Activated gamma-delta T cell (primary cell): Measurements from ENCODE around the gene GPLD1.
"Not testable (repeated sequence)": the region's sequence is repeated elsewhere in the genome, so short reads cannot be mapped to it uniquely, and the experiment has no call there.

ENCODE experiments used
- DNase-seq: peaks from one replicate; lab custom pipeline; 2025; lab: John Stamatoyannopoulos, UW
- total RNA-seq, 2 donors: gene quantifications; one replicate each; lab custom pipeline; 2026; lab: John Stamatoyannopoulos, UW

The GPLD1 gene
- total RNA-seq, result 2.0 to 2.5 reads per million in 2 donors

DNA sequence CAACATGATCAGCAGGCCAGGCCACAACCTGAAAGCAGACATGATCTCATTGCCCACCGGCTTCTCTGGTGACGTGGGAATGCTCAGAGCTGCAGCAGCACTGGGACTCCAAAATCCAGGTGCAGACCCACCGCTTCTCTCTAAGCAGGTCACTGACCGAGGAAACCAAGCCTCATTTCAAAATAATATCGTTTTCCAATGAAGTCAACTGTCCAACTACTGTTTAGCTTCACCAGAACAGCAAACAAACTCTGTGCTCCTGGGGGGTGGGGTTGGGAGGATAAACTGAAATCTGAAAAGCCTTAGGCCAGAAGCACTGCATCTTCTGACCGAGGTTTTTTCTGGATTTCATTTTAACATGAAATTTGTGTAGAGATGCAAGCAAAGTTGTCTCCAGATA is at the start of gene GPLD1:
TSS of gene GPLD1 (minus strand) at position 109 of the 400 bp plus-strand sequence. CDS start at position 42, 67 bp downstream.
- no peak for DNase-seq

DNA sequence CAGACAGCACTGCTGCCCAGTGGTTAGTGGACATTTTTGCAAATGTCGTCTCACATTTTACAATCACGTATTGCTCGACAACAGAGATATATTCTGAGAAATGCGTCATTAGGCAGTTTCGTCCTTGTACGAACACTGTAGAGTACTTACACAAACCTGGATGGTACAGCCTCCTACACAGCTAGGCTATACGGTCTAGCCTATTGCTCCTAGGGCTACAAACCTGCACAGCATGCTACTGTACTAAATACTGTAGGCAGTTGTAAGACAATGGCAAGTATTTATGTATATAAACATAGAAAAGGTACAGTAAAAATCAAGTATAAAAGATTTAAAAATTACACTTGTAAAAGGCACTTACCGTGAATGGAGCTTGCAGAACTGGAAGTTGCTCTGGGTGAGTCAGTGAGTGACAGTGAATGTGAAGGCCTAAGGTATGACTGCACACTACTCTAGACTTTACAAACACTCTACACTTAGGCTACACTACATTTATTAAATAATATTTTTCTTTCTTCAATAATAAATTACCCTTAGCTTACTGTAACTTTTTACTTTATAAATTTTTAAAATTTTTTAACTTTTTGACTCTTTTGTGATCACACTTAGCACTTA is 48.5 kb upstream of the GPLD1 start:
- DNase-seq, result no peak

- DNase-seq, result no peak
Observed at GRCh38 chr6:24537082-24537699, 47.8 kb upstream of the GPLD1 start.

- DNase-seq, result no peak
Observed at GRCh38 chr6:24536466-24536865, 47.1 kb upstream of the GPLD1 start.

DNA sequence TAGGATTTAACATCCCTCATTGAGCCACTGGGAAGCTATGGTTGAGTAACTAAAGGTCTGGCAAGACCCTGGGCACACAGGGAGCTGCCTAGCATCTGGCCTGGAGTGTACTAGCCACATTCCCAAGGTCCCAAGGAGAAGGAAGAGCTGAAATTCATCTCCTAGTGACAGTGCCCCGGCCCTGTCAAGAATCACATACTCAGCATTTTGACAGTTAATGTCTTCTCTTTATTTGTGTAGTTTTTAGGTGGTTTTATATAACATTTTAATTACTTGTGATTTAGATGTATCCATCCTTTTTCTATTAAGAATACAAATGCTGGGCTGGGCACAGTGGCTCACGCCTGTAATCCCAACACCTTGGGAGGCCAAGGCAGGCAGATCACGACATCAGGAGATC is 45.8 kb upstream of the GPLD1 start:
- DNase-seq, result no peak

DNA sequence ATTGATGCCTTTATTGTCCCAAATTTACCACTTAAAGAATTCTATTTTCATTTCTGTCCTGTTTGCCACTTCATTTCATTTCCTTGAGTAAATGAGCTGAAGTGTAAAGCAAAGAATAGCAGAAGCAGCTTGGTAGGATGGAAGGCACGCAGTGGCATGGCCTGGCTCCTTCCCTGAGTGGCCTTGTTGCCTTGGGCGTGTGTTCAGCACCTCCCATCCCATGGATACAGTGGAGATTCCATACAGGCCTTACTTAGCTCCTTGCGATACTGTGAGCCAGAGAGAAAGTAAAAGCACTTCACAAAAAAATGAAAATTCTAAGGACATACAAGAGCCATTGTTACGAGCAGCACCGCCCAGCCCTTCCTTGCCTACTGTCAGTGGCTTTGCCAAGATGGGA is 45.0 kb upstream of the GPLD1 start:
- no peak for DNase-seq

GRCh38 chr6:24529985-24530384 is 40.6 kb upstream of the GPLD1 start:
- no peak for DNase-seq

- no peak for DNase-seq
Observed at GRCh38 chr6:24524805-24525204, 35.4 kb upstream of the GPLD1 start.

GRCh38 chr6:24524329-24524728 is 35.0 kb upstream of the GPLD1 start:
- DNase-seq, result no peak

DNA sequence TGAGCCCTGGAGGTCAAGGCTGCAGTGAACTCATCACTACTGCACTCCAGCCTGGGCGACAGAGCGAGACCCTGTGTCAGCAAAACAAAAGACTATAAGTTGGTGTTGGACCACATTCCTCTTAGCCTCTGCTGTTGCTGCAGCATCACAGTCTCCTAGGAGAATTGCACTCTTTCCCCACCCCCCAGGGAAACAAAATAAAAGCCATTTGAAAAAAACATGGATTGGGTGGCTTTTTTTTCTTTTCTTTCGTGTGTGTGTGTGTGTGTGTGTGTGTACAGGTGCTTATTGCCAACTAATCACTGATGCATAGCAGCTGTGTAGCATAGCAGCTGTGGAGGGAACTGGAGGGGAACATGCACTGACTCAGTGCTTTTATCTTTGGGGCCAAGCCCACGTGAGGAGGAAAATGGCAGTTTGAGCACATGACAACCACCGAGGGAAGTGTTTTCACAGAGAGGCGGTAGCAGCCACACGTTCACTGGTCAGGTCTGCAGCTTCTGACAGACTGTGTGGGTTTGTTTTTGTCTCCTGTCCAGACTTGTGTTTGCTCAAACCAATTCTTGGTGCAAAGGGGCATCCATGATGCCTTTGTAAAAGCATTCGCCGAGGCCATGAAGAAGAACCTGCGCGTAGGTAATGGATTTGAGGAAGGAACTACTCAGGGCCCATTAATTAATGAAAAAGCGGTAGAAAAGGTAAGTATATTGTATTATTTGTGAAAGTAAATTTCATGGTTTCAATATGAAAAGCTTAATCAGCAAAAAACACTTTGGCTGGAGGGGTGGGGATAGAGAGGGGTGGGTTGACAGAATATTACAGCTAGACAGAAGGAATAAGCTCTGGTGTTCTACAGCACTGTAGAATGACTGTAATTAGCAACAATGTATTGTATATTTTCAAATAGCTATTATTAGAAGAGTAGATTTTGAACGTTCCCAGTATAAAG is 33.1 kb upstream of the GPLD1 start:
- no peak for DNase-seq

GRCh38 chr6:24520929-24521546 is 31.7 kb upstream of the GPLD1 start:
- no peak for DNase-seq

GRCh38 chr6:24517659-24518543 is 28.5 kb upstream of the GPLD1 start:
- DNase-seq, result no peak

DNA sequence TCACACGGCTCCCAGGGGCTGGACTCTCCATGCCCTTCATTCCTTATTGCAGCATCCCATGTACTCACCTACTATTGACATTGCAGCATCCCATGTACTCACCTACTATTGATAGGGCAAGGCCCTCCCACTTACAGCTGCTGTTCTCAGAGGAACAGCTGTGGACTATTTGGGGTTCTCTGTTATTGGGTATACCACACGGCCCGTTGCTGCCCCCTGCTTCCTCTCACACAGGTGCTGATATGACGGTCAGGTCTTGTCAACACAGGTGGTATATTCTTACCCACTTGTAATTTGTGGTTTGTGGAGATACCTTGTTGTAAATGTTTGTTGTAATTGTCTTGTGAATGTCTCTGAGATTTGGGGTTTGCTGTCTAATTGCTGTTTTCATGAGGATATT is 24.2 kb upstream of the GPLD1 start:
- DNase-seq, result no peak

DNA sequence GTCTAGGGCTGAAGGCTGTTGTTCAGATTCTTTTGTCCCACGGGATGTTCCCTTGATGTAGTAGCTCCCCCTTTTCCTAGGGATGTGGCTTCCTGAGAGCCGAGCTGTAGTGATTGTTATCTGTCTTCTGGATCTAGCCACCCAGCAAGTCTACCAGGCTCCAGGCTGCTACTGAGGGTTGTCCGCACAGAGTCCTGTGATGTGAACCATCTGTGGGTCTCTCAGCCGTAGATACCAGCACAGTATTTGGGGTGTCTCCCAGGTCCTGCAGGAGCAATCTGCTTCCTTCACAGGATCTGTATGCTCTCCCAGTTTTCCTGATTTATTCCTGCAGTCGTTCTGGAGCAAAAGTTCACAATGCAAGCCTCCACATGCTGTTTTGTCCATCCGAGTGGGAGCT is 22.6 kb upstream of the GPLD1 start:
- not testable (repeated sequence) for DNase-seq

- DNase-seq, result no peak
Observed at GRCh38 chr6:24506814-24507520, 17.6 kb upstream of the GPLD1 start.

DNA sequence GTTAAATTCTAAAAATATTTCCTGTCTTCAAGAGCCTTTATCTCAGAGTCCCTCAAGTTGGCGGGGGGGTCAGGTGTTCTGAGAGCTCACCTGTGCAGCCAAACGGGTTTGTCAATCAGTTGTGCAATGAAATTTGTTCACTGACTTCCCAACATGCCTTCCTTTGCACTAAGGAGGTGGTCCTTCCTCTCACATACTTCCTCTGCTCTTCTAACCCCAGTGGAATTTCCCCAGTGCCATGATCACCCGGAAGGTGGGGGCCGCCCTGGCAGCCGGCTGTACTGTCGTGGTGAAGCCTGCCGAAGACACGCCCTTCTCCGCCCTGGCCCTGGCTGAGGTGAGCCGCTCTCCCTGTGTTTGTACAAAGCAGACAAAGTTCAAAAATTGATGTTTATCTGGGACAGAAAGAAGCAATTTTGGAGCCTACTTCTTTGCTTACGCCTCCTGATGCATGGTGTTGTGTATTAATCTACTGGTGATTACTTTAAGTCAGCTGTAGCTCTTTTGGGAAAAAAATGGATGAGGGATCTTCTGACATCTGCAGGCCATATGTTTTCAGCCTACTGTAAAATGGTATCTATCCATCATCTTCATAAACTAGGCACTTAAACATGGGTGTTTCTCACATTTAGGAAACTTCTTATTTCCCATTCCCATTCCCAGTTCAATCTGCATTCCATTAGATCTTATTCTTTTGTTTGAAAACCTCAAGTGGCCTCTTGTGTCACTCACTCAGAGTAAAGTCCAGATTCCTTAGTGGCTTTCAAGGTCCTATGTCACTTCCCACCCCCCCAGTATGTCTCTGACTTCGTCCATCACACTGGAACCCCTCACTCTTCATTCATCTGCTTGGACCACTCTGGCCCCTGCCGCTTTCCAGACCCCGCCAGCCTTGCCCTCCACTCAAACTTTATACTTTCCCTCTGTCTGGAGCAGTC is 15.5 kb upstream of the GPLD1 start:
- DNase-seq, result no peak

DNA sequence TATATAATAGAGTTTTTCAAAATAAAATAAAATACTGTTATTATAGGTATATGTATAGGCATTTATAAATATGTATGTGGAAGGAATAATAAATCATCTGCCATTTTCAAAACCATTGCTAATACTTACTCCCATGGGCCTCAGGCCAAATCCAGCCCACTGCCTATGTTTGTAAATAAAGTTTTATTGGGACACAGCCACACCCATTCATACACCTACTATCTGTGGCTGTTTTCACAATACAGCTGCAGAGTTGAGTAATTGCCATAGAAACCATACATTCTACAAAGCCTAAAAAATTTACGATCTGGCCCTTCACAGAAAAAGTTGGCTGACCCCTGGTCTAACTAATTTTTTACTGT is 14.9 kb upstream of the GPLD1 start:
- no peak for DNase-seq

GRCh38 chr6:24501914-24502313 is 12.5 kb upstream of the GPLD1 start:
- no peak for DNase-seq

DNA sequence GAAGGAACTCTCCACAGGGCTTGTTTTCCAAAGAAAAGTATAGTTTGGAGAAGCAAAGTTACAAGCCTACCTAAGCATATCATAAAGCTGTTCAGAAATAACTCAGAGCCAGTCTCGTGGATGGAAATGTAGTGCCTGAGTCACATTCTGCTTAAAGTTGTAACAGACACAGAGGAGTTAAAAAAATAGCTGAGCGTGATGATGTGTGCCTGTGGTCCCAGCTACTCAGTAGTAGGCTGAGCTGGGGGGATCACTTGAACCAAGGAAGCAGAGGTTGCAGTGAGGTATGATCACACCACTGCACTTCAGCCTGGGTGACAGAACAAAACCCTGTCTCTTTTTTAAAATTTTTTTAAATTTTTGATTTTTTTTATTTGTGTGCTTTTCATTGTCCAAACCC is 12.0 kb upstream of the GPLD1 start:
- DNase-seq, result no peak

DNA sequence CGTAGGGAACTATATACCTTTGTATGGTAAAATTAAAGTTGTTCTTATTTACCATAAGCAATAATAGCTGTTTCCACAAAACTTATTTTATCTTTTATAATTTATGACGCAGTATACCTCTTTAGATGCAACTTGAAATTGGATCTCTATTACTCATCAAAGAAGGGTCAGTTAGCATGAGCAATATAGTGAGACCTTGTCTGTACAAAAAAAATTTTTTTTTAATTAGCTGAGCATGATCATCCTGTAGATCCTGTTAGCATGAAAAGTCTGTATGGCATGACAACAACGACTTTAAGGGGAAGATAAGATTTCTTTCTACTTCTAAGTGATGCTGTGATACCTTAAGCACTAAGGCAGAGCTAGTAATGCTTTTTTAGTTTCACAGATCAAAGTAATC is 11.3 kb upstream of the GPLD1 start:
- no peak for DNase-seq
